ENCODE data around the gene SP140L. TPM values are rescaled to one million over a fixed set of nuclear protein-coding genes. Genes with fewer than 3 reads are reported as not detected.

The SP140L gene
- total RNA-seq, 2 donors from 2014 or later: 0.82 to 2.9 TPM

DNA sequence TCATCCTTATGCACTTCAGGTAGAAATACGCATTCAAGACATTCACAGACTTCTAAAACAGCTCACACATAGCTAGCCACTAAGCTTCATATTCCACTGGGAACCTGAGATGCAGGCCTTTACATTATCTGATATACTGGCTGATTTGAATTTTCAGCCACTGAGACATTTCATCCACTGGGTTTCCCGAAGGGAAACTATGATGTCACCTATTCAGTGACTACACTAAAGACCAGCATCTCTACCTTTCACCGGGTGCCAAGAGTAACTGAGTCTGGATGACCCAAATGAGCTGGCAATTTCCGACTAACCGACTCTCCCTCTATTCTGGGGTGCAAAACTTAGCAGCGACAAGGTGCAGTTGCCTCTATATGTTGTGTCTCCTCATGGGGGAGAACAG, 31.8 kb upstream of the SP140L start:
- Histone ChIP-seq H3K9ac (ENCODE audit: extremely low read depth, low read length, poor library complexity, severe bottlenecking) (no peak overlapping the region), H3K9me3 (ENCODE audit: control insufficient read depth, low read length) (peaks cover 7% of the 10 kb centered on the region), H3K36me3 (ENCODE audit: control insufficient read depth, insufficient read depth, low read length) (no peaks in the 10 kb centered on the region), H3K27me3 (ENCODE audit: control insufficient read depth, insufficient read depth, low read length, poor library complexity, severe bottlenecking) (no peaks in the 10 kb centered on the region), H3K4me1 (ENCODE audit: control insufficient read depth, insufficient read depth, low read length) (no peaks in the 10 kb centered on the region), H3K27ac (ENCODE audit: low read depth, low read length) (no peak overlapping the region), H3K4me3 (ENCODE audit: low read length) (no peak overlapping the region)
- Mint-ChIP-seq H3K27ac (no peak overlapping the region), H3K4me3 (no peak overlapping the region), H3K4me1 (no peaks in the 10 kb centered on the region), H3K9me3 (peaks cover 8% of the 10 kb centered on the region), H3K27me3 (ENCODE audit: insufficient read depth) (no peaks in the 10 kb centered on the region), H3K36me3 (ENCODE audit: low read depth) (no peaks in the 10 kb centered on the region)
- TF ChIP-seq, protein P1, sequence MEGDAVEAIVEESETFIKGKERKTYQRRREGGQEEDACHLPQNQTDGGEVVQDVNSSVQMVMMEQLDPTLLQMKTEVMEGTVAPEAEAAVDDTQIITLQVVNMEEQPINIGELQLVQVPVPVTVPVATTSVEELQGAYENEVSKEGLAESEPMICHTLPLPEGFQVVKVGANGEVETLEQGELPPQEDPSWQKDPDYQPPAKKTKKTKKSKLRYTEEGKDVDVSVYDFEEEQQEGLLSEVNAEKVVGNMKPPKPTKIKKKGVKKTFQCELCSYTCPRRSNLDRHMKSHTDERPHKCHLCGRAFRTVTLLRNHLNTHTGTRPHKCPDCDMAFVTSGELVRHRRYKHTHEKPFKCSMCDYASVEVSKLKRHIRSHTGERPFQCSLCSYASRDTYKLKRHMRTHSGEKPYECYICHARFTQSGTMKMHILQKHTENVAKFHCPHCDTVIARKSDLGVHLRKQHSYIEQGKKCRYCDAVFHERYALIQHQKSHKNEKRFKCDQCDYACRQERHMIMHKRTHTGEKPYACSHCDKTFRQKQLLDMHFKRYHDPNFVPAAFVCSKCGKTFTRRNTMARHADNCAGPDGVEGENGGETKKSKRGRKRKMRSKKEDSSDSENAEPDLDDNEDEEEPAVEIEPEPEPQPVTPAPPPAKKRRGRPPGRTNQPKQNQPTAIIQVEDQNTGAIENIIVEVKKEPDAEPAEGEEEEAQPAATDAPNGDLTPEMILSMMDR (conservative IDR thresholded peaks at IDR 0.05): no peak
- 92 to 97% methylated on average over 3 to 6 of the region's 6 CpGs for WGBS, 2 experiments (ENCODE audit: insufficient coverage in 1 of 2, insufficient read length in 1 of 2)
- no peak for DNase-seq

DNA sequence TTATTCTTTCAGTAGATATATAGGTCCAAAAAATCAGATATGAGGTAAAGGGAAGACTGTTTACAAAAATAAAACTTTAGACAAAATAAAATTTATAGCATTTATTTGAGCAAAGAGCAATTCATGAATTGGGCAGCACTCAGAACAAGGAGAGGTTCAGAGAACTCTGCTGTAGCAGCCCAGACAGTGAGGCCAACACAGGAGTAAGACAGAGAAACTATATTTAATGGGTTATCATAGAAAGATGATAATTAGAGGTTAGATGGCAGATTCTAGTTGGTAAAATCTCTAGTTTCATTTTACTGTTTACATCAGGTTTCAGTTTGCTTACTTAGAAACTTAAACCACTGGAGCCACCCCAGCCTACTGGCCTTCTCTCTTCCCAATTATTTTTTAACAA, 30.1 kb upstream of the SP140L start:
- Mint-ChIP-seq H3K27me3 (ENCODE audit: insufficient read depth) (no peaks in the 10 kb centered on the region), H3K27ac (no peak overlapping the region), H3K4me1 (no peaks in the 10 kb centered on the region), H3K4me3 (no peak overlapping the region), H3K36me3 (ENCODE audit: low read depth) (no peaks in the 10 kb centered on the region), H3K9me3 (peaks cover 11% of the 10 kb centered on the region)
- no peak for DNase-seq
- Histone ChIP-seq H3K9me3 (ENCODE audit: control insufficient read depth, low read length) (peaks cover 7% of the 10 kb centered on the region), H3K27ac (ENCODE audit: low read depth, low read length) (no peak overlapping the region), H3K9ac (ENCODE audit: extremely low read depth, low read length, poor library complexity, severe bottlenecking) (no peak overlapping the region), H3K36me3 (ENCODE audit: control insufficient read depth, insufficient read depth, low read length) (no peaks in the 10 kb centered on the region), H3K27me3 (ENCODE audit: control insufficient read depth, insufficient read depth, low read length, poor library complexity, severe bottlenecking) (no peaks in the 10 kb centered on the region), H3K4me1 (ENCODE audit: control insufficient read depth, insufficient read depth, low read length) (no peaks in the 10 kb centered on the region), H3K4me3 (ENCODE audit: low read length) (no peak overlapping the region)
- TF ChIP-seq, protein P1 (conservative IDR thresholded peaks at IDR 0.05): no peak

DNA sequence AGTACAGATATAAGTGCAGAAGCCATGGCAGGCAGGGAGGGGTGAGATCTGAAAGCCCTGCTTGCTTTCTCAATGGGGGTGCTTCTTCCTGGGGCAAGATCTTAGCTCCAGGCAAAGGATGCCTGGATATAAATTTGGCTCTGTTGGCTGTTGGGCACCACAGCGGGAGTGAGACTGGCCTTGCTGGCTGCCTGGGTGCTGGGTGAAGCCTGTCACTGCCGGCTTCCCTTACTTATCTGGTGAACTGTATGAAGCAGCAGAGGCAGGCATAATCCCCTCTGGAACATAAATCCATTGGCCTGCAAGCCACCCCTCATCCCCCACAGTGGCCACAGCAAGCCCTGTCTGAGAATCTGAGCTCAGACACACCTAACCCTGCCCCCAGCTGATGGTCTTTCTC, 27.4 kb upstream of the SP140L start:
- H3K4me1 ChIP-seq (ENCODE audit: control insufficient read depth, insufficient read depth, low read length): no peaks in the 10 kb centered on the region
- H3K9ac ChIP-seq (ENCODE audit: extremely low read depth, low read length, poor library complexity, severe bottlenecking): no peak overlapping the region
- H3K4me3 ChIP-seq (ENCODE audit: low read length): no peak overlapping the region
- no peak overlapping the region for H3K27ac ChIP-seq (ENCODE audit: low read depth, low read length)
- H3K36me3 ChIP-seq (ENCODE audit: control insufficient read depth, insufficient read depth, low read length): no peaks in the 10 kb centered on the region
- TF ChIP-seq, protein P1 (conservative IDR thresholded peaks at IDR 0.05): no peak
- Mint-ChIP-seq H3K27me3 (ENCODE audit: insufficient read depth) (no peaks in the 10 kb centered on the region), H3K4me3 (no peak overlapping the region), H3K9me3 (peaks cover 12% of the 10 kb centered on the region), H3K36me3 (ENCODE audit: low read depth) (no peaks in the 10 kb centered on the region), H3K27ac (no peak overlapping the region), H3K4me1 (no peaks in the 10 kb centered on the region)
- H3K27me3 ChIP-seq (ENCODE audit: control insufficient read depth, insufficient read depth, low read length, poor library complexity, severe bottlenecking): no peaks in the 10 kb centered on the region
- WGBS, 2 experiments (ENCODE audit: insufficient coverage in 1 of 2, insufficient read length in 1 of 2): 93% methylated on average over 2 of the region's 2 CpGs; no CpG with 5 or more reads in 1 of the 2 experiments
- no peak for DNase-seq
- H3K9me3 ChIP-seq (ENCODE audit: control insufficient read depth, low read length): peaks cover 7% of the 10 kb centered on the region
